ENCODE data around the gene OLAH.

DNA sequence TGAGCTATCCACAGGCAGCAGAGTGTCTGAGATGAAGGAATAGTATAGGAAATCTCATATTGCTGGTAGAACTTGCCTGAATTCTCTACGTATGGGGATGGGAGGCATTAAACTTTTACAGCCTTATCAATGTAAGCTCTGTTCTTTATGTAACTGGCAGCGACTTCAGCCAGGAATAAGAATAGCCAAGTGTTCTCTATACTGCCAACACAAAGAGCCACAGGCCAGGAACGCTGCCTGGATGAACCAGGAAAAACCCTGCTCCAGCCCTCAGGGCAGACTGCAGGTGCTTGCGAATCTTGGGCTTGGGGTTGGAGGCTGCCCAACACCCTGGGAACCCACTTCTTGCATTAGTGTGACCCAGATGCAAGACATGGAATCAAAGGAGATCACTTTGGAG is 6.1 kb upstream of the OLAH start:
- TF ChIP-seq POLR2AphosphoS5 (IDR thresholded peaks at IDR 0.05; ENCODE audit: borderline replicate concordance, low read depth, low read length): no peak
- no peak for TF ChIP-seq EZH2 (IDR thresholded peaks at IDR 0.05)

Measured in SK-N-MC (cell line).